Panc1 (cell line): Measurements from ENCODE around the gene STXBP5L. TPM values are rescaled to one million over a fixed set of nuclear protein-coding genes. Genes with fewer than 3 reads are reported as not detected.

ENCODE experiments used
- ATAC-seq: fragments of 200-7000 bp; cut with Tn5 transposase; 2 replicates; pipeline ENCODE4 v1.9.1; 2020; ENCODE audit warnings: mild to moderate bottlenecking, moderate library complexity
- BruUV-seq: library from RNA; stranded (reverse); fragments of 400-500 nt; replicated peaks from 2 replicates; lab custom pipeline; 2021; lab: Mats Ljungman, UMichigan
- CTCF ChIA-PET: fragments of 300-600 bp; sonication (Branson Sonifier 250); formaldehyde crosslinking; loops from one replicate; lab custom pipeline; 2022; ENCODE audit warnings: antibody characterized with exemption; lab: Charles Lee
- POLR2A ChIA-PET: fragments of 300-600 bp; sonication (Branson Sonifier 250); formaldehyde crosslinking; loops from one replicate; lab custom pipeline; 2022; ENCODE audit warnings: antibody characterized with exemption; lab: Charles Lee
- DNase-seq: peaks from one replicate; pipeline ENCODE4 v3.0.0-alpha.2; 2010; ENCODE audit warnings: low read depth, low spot score
- H3K27ac ChIP-seq: 2 replicates; pipeline ENCODE4 v1.5.1; 2011; ENCODE audit warnings: mild to moderate bottlenecking, low read length, inconsistent platforms
- H3K27me3 ChIP-seq: fragments of 200-500 bp; sonication (Bioruptor generic); 2 replicates; pipeline ENCODE4 v1.6.0; 2014; ENCODE audit warnings: low read length, inconsistent platforms; ENCODE audit not compliant: control insufficient read depth, insufficient read depth
- H3K36me3 ChIP-seq: fragments of 200-500 bp; sonication (Bioruptor generic); 2 replicates; pipeline ENCODE4 v1.5.1; 2014; ENCODE audit warnings: inconsistent platforms, mild to moderate bottlenecking, low read length, moderate library complexity; ENCODE audit not compliant: control insufficient read depth, insufficient read depth
- H3K4me1 ChIP-seq: 2 replicates; pipeline ENCODE4 v1.5.1; 2011; ENCODE audit warnings: inconsistent platforms, mild to moderate bottlenecking, low read length, moderate library complexity; ENCODE audit not compliant: control insufficient read depth, insufficient read depth
- H3K4me3 ChIP-seq, 2 experiments: 2 replicates each; pipeline ENCODE4 v1.5.1; 2011 to 2012; ENCODE audit warnings: low read depth in 2 of 2, low read length in 2 of 2, mild to moderate bottlenecking in 2 of 2, inconsistent platforms in 1 of 2, moderate library complexity in 1 of 2
- H3K9me3 ChIP-seq: fragments of 200-500 bp; sonication (Bioruptor generic); 2 replicates; pipeline ENCODE4 v1.5.1; 2014; ENCODE audit warnings: low read depth, mild to moderate bottlenecking, inconsistent platforms, low read length, moderate library complexity; ENCODE audit not compliant: control insufficient read depth, insufficient read depth
- POLR2AphosphoS5 ChIP-seq: IDR thresholded peaks from 2 replicates; pipeline ENCODE4 v1.6.1; 2012; ENCODE audit warnings: mild to moderate bottlenecking, low read depth, low read length, moderate library complexity
- SIN3A ChIP-seq: IDR thresholded peaks from 2 replicates; pipeline ENCODE4 v1.6.1; 2012; ENCODE audit warnings: low read depth, mild to moderate bottlenecking, low read length, moderate library complexity, borderline replicate concordance; ENCODE audit not compliant: insufficient read depth
- TCF7L2 ChIP-seq: IDR thresholded peaks from 2 replicates; pipeline ENCODE4 v1.6.1; 2011; ENCODE audit warnings: mild to moderate bottlenecking, low read depth, low read length, inconsistent platforms
- in situ Hi-C: cut with HindIII; loops from 2 replicates; pipeline ENCODE4 v1.10.0; 2016; ENCODE audit warnings: low sequenced_read_pairs, low pct_unique_long_range_greater_than_20kb
- intact Hi-C: fragments of 100-400 bp; cut with micrococcal nuclease; formaldehyde crosslinking; loops from one replicate; pipeline ENCODE4 v1.10.0; 2022; ENCODE audit not compliant: unreplicated experiment
- total RNA-seq: library from RNA; stranded (reverse); gene quantifications from one replicate; pipeline ENCODE4 v1.2.1, GENCODE V29; 2021; ENCODE audit not compliant: unreplicated experiment
- TF ChIP-seq, protein P1 (sequence below): fragments of 450-650 bp; IDR thresholded peaks from 2 replicates; pipeline ENCODE4 v1.5.1; 2017; ENCODE audit warnings: mild to moderate bottlenecking
- TF ChIP-seq, protein P2 (sequence below), 2 experiments: IDR thresholded peaks; 2 replicates each; pipeline ENCODE4 v1.6.1; 2011 to 2012; ENCODE audit warnings: low read depth in 2 of 2, control low read depth in 1 of 2, low read length in 1 of 2, mild to moderate bottlenecking in 1 of 2, moderate library complexity in 1 of 2; ENCODE audit not compliant: insufficient read depth in 1 of 2

Gene STXBP5L
- total RNA-seq, 1 experiment from 2014 or later = 0.05 TPM

DNA sequence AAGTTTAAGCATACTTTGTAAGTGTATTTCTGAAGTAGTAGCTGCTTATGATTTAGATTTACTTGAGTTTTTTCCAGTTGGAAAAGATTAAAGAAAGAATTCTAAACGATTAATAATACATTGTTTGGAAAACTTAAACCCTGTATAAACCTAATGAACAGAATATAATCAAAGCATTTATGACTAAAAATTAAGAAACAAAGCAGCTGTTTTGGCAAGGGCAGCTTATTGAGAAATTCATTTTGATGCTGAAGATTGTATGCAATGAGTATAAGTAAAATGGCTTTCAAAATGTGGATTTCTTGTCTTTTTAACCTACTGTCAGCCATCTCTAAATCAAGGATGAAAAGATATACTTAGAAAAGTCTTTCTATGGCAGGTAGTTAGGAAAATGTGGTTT lies 497.6 kb downstream of the STXBP5L start:
- Histone ChIP-seq H3K4me3 (no peak overlapping the region), H3K4me1 (no peaks in the 10 kb centered on the region), H3K36me3 (no peaks in the 10 kb centered on the region), H3K9me3 (no peaks in the 10 kb centered on the region), H3K27me3 (no peaks in the 10 kb centered on the region), H3K27ac (no peak overlapping the region)
- in situ Hi-C loops (no loop called here), intact Hi-C loops (no loop called here)
- ATAC-seq (no peak), DNase-seq (no peak)
- no TSS peak for BruUV-seq
- ChIA-PET POLR2A (no interaction called here), CTCF (no interaction called here)
- no peak for TF ChIP-seq POLR2AphosphoS5
- TF ChIP-seq, protein P1, sequence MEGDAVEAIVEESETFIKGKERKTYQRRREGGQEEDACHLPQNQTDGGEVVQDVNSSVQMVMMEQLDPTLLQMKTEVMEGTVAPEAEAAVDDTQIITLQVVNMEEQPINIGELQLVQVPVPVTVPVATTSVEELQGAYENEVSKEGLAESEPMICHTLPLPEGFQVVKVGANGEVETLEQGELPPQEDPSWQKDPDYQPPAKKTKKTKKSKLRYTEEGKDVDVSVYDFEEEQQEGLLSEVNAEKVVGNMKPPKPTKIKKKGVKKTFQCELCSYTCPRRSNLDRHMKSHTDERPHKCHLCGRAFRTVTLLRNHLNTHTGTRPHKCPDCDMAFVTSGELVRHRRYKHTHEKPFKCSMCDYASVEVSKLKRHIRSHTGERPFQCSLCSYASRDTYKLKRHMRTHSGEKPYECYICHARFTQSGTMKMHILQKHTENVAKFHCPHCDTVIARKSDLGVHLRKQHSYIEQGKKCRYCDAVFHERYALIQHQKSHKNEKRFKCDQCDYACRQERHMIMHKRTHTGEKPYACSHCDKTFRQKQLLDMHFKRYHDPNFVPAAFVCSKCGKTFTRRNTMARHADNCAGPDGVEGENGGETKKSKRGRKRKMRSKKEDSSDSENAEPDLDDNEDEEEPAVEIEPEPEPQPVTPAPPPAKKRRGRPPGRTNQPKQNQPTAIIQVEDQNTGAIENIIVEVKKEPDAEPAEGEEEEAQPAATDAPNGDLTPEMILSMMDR = no peak
- TF ChIP-seq SIN3A = no peak
- TF ChIP-seq, protein P2, sequence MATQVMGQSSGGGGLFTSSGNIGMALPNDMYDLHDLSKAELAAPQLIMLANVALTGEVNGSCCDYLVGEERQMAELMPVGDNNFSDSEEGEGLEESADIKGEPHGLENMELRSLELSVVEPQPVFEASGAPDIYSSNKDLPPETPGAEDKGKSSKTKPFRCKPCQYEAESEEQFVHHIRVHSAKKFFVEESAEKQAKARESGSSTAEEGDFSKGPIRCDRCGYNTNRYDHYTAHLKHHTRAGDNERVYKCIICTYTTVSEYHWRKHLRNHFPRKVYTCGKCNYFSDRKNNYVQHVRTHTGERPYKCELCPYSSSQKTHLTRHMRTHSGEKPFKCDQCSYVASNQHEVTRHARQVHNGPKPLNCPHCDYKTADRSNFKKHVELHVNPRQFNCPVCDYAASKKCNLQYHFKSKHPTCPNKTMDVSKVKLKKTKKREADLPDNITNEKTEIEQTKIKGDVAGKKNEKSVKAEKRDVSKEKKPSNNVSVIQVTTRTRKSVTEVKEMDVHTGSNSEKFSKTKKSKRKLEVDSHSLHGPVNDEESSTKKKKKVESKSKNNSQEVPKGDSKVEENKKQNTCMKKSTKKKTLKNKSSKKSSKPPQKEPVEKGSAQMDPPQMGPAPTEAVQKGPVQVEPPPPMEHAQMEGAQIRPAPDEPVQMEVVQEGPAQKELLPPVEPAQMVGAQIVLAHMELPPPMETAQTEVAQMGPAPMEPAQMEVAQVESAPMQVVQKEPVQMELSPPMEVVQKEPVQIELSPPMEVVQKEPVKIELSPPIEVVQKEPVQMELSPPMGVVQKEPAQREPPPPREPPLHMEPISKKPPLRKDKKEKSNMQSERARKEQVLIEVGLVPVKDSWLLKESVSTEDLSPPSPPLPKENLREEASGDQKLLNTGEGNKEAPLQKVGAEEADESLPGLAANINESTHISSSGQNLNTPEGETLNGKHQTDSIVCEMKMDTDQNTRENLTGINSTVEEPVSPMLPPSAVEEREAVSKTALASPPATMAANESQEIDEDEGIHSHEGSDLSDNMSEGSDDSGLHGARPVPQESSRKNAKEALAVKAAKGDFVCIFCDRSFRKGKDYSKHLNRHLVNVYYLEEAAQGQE (IDR thresholded peaks at IDR 0.05; ENCODE audit: insufficient read depth in 1 of 2, low read depth in 2 of 2, low read length in 1 of 2) = no peak
- no peak for TF ChIP-seq TCF7L2

- no peaks in the 10 kb centered on the region for H3K9me3 ChIP-seq
- ChIA-PET POLR2A (no interaction called here), CTCF (no interaction called here)
- ATAC-seq = no peak
- no peaks in the 10 kb centered on the region for H3K4me1 ChIP-seq
- no peaks in the 10 kb centered on the region for H3K27me3 ChIP-seq
- no TSS peak for BruUV-seq
- no peak overlapping the region for H3K4me3 ChIP-seq
- H3K36me3 ChIP-seq = no peaks in the 10 kb centered on the region
- intact Hi-C loops = no loop called here
- TF ChIP-seq, protein P1 = no peak
- TF ChIP-seq, protein P2 (IDR thresholded peaks at IDR 0.05; ENCODE audit: insufficient read depth in 1 of 2, low read depth in 2 of 2, low read length in 1 of 2) = no peak
- TF ChIP-seq SIN3A (no peak), POLR2AphosphoS5 (no peak), TCF7L2 (no peak)
- in situ Hi-C loops = no loop called here
- DNase-seq = no peak
- H3K27ac ChIP-seq = no peak overlapping the region
These were observed 503.5 kb downstream of the STXBP5L start for GRCh38 chr3:121411523-121411922.
